C4-2B (cell line): ENCODE measurements around the gene VPS8.

Source experiments
- CTCF ChIP-seq: fragments of 450-650 bp; conservative IDR thresholded peaks from 2 replicates; pipeline ENCODE4 v1.5.1; 2017; ENCODE audit warnings: mild to moderate bottlenecking
- ZFX ChIP-seq: fragments of 450-650 bp; IDR thresholded peaks from 2 replicates; pipeline ENCODE4 v1.6.1; 2017

DNA sequence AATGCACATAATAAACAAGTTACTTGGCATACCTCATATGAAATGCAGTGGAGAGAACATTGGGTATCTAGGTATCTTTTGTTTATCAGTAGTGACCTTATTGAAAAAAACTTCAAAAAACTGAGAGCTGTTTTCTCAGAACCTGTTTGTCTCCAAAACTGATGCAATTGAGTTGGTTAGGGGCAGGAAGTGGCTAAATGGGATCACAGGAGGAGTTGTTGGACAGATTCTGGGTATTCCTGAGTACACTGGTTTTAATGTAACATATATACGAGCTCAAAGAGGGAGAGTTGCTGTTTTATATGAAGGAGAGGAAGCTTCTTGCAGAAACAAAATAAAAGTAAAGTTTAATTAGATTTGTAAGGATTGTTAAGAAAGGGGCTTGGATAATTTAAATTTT, 181.4 kb downstream of the VPS8 start:
- no peak for TF ChIP-seq CTCF
- no peak for TF ChIP-seq ZFX
